Ureter (tissue), 1 donor: ENCODE data around the gene TBC1D2B. TPM values are rescaled to one million over a fixed set of nuclear protein-coding genes. Genes with fewer than 3 reads are reported as not detected.
"Not testable (repeated sequence)": the region's sequence is repeated elsewhere in the genome, so short reads cannot be mapped to it uniquely, and the experiment has no call there.

Experiments used
- DNase-seq: peaks from one replicate; pipeline ENCODE4 v3.0.0-alpha.2; 2020; ENCODE audit warnings: low spot score
- total RNA-seq: library from RNA; stranded (reverse); gene quantifications from one replicate; pipeline ENCODE4 v1.2.4, GENCODE V29; 2023
- donor health status: DM: yes; HTN: yes; CAD: no.

The TBC1D2B gene
- total RNA-seq, 1 donor from 2014 or later, result 103 TPM

DNA sequence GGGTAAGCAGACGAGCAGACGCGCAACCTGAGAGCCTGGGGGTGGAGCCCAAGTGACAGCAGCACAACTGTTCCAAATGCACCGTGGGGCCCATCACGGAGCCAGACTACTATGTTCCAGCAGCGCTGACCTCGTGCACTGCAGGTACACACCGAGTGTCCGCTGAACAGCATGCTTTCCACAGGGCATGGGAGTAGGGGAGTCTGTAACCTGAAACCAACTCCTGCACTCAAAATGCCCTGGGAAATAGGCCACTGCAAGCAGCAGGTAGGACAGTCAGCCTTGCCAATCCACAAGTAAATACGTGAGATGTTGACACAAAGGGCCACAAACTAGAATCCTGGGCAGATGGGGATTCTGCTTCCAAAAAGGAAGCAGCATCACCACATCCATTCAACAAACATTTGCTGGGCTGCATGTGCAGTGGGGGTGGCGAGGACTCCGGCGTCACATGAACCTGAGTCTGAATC is 73.9 kb downstream of the TBC1D2B start:
- DNase-seq, result no peak

DNA sequence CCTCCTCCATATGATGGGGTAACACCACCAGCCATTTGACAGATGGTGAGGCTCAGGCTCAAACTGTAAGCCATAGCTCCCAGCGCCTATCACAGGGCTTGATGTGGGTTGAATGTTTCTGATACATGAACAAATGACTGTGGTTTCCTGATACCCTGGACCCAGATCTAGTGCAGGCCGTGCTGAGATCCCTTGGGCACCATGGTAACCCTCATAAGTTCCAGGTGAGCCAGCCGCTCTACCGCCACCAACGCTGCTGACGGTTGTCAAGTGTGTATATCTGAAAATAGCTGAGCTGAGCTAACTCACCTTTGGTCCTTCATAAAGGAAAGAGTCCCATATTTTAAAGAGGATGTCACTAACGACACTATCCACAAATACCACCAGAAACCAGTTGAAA is 74.5 kb downstream of the TBC1D2B start:
- no peak for DNase-seq

DNA sequence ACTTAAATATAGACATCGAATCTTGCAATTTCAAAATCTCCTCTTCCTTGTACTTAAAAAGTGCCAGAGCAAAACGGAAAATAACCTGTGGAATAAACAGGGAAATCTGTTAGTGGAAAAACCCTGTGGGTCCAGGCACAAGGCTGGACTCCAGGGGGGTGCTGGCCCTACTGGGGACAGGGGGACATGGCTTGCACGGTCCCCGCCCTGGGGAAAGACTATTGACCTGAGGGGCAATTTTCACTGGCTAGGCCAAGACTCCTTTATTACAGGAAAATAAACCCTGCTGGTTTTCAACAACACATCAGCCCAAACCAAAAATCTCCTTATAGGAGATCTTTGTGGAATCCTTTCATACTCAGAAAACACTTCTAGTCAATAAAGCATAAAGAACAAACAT is 75.9 kb downstream of the TBC1D2B start:
- no peak for DNase-seq

DNA sequence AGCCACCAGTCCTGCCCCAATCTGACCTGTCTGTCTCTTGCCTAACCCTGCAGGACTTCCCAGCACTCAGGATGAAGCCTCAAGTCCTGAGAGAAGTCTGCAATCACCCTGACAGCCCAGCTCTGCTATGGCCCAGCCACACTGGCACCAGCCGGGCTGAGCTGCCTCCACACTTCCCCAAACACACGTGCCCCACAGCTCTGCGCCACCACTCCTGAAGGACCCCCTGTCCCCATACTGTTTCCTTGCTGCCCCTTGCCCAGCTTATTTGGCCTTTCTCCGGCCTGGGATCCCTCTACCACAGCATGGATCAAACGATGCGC is 76.6 kb downstream of the TBC1D2B start:
- DNase-seq, result no peak

DNA sequence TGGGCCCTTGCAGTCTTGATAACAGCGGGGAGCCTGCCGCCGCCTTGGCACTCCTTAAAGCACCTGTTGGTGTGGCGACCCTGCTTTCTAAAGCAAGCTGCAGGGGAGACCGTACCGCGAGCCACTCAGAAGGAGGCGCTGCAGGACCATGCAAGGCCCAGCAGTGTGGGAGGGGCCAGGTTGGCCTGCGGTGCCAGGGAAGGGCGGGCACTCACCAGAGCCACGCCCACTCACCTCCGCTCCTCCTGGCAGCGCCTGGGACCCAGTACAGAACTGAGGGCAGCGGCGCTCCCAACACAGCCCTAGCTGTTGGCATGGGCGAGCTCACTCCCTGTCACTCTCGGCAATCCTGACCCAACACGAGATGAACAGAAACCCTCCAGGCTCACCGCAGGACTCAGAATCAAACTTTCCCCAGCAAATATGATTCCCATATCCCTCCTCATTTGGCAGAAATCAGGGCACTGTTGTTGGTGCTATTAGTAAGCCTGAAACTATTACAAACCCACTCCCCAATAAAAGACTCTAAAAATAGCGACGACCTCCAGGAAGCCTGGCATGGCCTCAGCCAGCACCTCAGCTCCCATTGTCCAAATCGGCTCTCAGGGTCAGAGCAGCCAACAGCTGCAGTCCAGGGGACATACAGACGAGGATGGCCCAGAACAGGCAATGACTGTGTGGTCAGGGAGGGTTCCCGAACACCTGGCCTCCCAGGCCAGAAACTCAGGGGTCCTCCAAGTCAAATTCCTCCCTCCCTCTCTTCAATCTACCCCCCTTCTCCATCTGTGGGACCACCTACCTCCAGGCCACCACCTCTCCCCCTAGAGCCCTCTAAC is 77.2 kb downstream of the TBC1D2B start:
- DNase-seq, result peak; percentile 83

DNA sequence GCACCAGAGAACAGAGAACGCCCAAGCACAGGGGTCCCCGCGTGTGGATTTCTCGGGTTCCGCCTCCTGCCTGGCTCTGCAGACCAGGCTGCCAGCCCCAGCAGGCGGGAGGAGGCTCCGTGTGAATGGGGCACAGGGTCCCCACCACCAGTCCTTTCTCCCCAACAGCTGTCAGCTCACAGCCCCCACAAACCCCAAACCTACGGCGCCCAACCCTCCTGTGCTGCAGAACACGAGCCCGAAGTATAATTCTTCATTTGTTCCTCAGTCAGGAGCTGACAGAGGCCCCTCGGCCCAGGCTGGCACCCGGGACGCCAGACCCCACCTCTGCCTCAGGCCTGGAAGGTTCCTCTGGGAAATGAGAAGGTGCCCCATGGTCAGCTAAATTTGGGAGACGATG is 78.0 kb downstream of the TBC1D2B start:
- no peak for DNase-seq

DNA sequence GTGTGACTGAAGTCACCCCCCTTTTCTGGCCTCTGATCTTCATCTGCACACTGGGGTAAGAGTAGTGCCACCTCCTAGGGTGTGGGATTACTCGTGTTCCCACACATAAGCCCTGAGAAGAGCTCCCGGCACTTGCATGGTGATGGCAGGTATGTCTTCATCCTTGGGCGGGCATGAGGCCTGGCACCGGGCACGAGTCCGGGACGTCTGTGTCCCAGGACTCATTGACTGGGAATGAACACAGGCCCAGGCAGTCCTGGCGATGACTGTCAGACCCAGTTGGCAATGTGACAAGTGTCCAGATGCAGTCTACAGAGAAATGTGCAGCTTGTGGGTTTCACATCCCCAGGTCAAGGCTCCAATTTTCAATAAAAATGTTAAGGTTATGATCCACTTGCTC is 78.9 kb downstream of the TBC1D2B start:
- no peak for DNase-seq

DNA sequence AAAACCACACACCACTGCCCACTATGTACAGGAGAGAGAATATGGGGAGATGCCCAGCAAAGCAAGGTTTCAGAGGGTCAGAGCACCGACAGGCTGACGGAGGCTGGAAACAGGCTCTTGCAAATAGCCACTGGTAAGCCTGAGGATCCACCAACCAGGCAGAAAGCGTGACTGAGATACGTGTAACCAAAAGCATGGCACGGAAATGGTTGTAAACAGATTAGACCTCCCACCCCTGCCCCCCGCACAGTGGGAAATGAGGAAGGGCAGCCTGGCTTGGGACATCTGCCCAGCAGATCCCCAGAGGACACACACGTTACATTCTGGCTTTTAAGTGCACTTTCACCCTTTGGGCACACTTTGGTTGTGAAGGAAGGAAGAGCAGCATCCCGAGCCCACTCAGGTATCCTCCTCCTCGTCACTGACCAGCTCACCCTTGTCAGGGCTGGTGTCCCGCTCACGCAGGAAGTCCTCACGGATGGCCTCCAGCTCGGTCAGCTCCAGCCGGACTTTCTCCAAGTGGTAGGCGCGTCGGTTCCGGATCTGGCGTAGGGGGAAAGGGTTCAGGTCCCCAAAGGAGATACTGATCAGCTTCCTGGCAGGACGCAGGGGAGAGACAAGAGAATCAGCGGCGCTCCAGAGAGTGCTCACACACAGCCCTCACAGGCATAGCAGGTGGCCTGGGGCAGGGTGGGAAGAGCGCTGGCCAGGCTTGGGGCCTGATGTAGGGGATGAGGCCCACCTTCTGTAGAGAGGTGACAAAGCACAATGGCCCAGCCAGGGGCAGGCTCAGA is 79.6 kb downstream of the TBC1D2B start:
- not testable (repeated sequence) for DNase-seq

DNA sequence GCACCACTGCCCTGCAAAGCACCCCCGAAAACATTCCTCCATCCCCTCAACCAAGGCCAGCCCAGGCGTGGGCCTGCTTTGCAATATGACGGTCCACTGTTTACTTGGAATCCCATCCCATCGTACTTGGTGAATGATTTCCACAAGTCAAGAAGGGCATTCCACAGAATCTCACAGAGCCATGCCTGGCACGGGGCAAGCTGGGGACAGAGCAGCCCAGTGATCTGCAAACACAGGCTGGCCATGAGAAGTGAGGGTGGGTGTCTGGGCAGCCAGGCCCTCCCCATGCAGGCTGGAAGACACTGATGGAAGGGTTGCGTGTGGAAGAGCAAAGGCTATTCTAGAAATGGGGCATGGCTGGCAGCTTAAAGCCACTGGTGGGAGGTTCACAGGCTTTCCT is 80.3 kb downstream of the TBC1D2B start:
- DNase-seq, result not testable (repeated sequence)

DNA sequence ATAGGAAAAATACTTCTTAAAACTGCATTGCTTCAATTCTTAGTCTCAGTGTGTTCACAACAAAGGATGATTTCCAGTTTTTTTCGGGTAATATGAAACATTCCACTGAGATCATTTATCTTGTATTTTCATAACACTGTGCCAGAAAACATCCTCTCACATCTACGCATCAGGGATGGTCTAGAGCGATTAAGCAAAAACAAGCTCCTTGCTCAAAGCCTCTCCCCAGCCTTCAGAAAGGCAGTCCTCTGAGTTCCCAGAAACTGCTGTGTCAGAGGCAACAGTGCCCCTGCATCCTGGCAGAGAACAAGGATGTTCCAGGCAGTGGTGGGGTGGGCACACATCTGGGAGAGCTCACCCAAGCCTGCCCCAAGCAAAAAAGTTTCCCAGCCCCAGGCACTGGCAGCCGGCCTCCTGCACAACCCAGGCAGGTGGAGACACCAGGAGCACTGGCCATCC is 80.8 kb downstream of the TBC1D2B start:
- not testable (repeated sequence) for DNase-seq

DNA sequence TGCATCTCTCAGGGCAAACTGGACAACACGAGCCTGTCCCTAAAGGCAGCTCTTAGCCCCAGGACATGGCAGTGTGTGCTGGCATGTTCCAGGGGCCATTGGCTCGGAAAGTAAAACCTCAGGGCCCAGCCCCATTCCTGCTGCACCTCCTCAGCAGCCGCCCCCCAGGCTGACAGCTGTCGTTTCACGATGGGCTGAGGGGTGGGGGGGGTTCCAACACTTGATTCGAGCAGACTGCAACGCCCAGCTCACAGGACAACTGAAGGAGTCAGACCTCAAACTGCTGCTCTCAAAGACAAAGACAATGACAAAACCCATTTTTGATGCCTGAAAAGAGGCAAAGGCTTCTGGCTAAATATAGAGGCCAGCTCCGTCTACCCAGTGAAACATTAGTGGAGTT is 81.3 kb downstream of the TBC1D2B start:
- DNase-seq, result not testable (repeated sequence)

DNA sequence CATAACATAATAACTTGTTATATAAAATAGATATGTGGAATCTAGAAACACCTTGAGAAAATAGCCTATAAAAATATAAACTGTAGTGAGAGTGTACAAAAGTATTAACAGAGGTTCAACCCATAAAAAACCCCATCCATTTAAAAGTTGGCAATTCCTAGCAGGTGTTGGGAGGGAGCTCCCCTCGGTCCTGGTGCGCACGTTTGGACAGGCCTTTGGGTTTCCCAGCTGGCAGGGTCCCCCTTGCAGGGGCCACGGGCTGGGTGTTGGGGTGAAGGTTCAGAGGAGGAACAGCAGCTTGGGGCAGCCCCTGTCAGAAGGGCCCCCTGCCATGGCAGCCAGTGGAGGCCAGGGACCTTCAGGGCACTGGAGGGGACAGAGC is 82.0 kb downstream of the TBC1D2B start:
- DNase-seq, result not testable (repeated sequence)

DNA sequence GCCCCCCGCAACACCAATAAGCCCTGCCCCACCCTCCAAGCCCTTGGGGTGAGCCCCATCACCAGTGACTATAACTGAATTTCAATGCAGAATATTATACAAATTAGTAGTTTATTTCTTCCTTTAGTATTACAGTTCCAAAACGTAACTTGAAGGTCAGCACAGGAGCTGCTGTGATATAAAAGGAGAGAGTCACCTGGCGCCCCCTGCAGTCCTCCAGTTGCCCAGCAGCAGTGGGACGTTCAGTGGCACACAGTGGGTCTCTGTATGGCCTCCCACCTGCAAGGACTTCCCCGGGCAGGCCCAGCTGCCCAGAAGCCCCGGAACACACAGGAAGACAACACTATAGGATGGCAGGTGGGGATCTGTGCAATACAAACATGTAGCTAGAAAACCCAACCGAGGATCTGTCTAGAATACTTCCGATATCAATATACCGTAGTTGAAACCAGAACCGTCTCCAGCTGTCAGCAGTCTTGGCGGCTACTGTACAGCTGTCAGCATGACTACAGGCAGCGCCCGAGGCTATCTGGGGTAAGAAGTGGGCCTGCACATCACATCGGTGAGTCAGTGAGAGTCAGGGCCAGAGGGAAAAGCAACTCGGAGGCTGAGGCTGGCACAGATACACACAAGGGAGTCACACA is 82.5 kb downstream of the TBC1D2B start:
- not testable (repeated sequence) for DNase-seq

DNA sequence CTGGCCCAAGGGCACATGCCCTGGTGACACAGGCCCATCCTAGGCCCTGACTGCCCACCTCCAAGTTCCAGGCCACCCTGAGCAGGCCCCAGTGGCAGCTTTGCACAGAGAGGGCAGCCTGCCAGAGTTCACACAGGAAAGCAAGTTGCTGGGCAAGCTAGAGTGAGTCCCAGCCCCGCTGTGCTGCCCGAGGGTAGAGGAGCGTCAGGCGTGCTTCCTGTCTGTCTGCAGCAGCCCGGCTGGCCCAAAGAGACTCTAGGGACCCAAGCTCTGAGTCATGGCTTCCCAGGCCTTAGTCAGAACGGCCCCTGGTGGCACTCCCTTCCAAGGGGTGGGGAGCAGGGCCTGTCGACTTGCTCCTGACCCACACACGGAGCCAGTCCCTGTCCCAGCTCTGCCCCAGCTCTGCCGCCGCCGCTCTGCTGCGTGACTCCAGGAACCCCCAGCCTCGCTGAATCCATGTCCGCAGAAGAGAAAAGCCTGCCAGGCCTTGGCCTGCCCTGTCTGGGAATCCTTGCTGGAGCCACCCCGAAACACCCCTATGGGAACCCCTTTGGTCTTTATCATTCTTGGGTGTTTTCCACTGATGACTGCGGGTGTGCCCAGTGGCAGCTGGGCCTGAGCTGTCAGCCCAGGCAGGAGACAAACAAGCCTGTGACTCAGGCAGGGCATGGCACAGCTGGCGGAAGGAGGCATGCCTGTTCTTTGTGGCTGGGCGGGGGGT is 83.4 kb downstream of the TBC1D2B start:
- peak; percentile 92 for DNase-seq

DNA sequence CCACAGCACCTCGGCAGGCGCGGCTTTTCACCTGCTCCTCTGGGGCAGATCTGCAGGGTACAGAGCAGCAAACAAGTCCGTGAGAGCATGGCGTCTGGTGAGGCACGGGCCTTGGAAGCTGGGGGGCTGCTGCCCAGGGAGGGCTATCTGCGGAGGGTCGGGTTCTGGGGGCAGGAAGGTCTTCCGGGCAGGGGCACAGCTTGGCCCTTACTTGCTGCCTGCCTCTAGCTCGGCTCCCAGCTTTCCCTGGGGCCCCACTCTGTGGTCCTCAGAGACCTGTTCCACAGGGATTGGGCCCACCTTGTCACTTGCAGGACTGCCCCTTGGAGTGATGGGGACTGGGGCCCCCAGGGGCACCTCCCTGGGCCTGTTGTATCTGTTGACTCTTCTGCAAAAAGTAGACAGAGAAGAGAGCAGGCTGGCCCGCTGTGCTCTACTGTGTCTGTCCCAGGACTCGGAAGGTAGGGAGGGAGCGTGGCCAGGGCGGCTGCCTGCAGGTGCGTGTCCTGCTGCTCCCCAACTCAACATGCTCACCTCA is 84.1 kb downstream of the TBC1D2B start:
- no peak for DNase-seq

DNA sequence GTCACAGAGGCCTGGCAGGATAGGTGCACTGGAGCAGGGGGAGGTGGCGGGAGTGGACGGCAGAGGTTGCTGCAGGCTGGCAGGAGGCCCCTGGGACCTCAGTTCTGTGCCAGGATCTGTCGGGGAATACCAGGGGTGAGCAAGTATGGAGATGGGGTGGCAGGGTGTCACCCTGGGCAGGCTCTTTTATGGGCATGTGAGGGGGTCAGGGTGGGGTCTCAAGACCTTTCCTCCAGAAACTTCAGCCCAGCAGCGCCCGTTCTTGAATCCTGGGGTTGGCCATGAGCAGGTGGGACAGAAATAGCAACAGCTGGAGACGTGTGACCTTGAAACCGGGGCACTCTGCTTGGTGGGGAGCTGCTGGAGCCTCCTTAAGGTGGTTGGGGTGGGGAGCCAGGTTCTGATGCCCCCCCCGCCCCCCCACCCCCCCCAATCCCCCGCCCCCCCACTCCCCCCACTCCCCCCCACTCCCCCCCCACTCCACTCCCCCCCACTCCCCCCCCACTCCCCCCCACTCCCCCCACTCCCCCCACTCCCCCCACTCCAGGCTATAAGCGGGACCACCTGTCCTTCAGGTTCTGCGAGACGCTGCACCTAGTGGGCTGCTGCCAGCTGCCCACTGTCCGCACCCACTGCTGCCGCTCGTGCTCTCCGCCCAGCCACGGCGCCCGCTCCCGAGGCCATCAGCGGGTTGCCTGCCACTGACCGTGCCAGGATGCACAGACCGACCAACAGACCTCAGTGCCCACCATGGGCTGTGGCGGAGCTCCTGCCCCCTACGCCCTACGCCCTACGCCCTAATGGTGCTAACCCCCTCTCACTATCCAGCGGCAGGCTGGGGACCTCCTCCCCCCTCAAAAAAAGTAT is 84.9 kb downstream of the TBC1D2B start:
- no peak for DNase-seq

DNA sequence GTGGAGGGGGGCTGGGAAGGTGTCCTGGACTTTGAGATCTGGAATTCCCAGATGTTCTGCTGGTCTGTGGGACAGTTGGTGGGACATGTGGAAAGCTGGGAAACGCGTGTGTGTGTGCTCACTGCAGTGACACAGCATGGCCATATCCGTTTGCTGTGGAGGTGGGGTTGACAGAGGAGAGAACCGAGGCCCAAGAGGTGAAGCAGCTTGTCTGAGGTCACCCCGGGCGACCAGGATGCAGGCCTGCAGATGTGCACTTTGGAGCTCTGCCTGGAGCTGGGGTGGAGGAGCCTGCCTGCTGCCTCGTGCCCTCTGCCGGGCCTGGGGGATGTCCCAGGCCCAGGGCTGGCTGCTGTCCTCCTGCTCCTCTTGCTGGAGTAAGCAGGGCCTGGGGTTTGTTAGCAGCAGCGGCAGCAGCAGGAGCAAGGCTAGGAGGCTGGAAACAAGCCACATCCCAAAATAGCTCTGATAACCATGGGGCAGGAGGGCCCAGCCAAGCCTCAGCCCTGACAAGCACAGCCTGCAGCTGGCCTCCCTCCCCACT is 85.8 kb downstream of the TBC1D2B start:
- peak; percentile 84 for DNase-seq

DNA sequence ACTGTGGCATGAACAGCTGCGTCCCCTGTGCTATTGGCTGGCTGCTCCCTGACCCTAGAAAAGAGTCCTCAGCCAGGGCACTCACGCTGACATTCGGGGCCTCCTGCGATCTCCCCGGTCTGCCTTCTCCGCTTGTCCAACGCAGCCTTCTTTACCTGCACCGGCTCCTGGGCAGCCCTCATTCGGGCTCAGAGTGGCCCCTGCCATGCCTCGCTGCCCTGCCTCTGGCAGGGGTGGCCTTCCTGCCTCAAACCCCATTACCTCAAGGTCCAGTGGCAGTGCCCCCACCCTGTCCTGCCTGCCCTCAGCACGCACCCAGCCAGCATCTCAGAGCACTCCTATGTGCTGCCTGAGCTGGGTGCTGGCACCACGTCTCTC is 86.5 kb downstream of the TBC1D2B start:
- DNase-seq, result no peak

DNA sequence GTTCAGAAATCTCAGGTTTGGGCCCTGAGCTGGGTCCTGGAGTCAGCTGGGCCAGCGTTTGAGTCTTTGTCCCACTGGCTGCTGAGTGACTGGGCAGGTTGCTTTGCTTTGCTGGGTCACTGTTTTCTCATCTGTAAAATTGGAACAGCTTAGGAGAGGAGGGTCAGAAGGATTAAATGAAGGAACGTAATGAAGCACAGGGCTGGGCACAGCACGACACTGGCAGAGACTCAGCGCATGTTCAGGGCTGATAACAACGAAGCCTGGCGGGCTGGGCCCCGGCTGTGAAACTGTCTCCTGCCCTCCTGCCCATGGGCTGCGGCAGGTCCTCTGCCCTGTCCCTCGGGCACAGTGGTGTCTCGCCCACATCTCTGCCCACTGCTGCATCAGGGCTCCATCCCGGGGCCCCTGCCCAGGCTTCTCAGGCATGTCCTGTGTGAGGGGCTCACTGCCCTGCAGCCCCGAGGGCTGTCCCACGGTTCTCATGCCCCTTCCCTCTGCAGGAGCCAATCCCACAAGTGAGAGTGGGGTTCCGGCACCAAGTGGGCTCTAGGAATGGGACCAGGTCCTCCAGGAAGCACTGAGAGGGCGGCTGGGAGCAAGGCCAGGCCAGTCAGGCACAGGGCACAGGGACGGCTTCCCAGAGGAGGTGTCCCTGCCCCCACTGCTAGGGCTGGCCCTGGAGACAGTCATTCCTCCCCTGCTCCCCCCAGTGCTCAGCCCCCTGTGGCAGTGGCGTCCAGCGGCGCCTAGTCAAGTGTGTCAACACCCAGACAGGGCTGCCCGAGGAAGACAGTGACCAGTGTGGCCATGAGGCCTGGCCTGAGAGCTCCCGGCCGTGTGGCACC is 88.0 kb downstream of the TBC1D2B start:
- DNase-seq, result no peak
